Parathyroid adenoma (tissue), 2 donors: Measurements from ENCODE around the gene STX8.
"Not testable (repeated sequence)": the region's sequence is repeated elsewhere in the genome, so short reads cannot be mapped to it uniquely, and the experiment has no call there.

Experiments used
- H2AFZ ChIP-seq: fragments of 300-600 bp; sonication (generic); one replicate; pipeline ENCODE4 v1.7.0; 2017; ENCODE audit warnings: antibody characterized with exemption, mild to moderate bottlenecking
- H3K27ac ChIP-seq: fragments of 300-600 bp; sonication (generic); one replicate; pipeline ENCODE4 v1.7.0; 2017
- H3K27me3 ChIP-seq: fragments of 300-600 bp; sonication (generic); one replicate; pipeline ENCODE4 v1.7.0; 2017; ENCODE audit warnings: low read length; ENCODE audit not compliant: control insufficient read depth, insufficient read depth
- H3K36me3 ChIP-seq: fragments of 300-600 bp; sonication (generic); one replicate; pipeline ENCODE4 v1.7.0; 2017; ENCODE audit warnings: low read length; ENCODE audit not compliant: control insufficient read depth, insufficient read depth
- H3K4me1 ChIP-seq: fragments of 300-600 bp; sonication (generic); one replicate; pipeline ENCODE4 v1.7.0; 2017; ENCODE audit warnings: control low read depth
- H3K4me2 ChIP-seq: fragments of 300-600 bp; sonication (generic); one replicate; pipeline ENCODE4 v1.7.0; 2017; ENCODE audit warnings: low read length
- H3K4me3 ChIP-seq: fragments of 300-600 bp; sonication (generic); one replicate; pipeline ENCODE4 v1.7.0; 2017; ENCODE audit warnings: low read depth, low read length
- H3K79me2 ChIP-seq: fragments of 300-600 bp; sonication (generic); one replicate; pipeline ENCODE4 v1.7.0; 2017; ENCODE audit warnings: control low read depth
- H3K9ac ChIP-seq: fragments of 300-600 bp; sonication (generic); one replicate; pipeline ENCODE4 v1.7.0; 2017; ENCODE audit warnings: mild to moderate bottlenecking
- H3K9me3 ChIP-seq: fragments of 300-600 bp; sonication (generic); one replicate; pipeline ENCODE4 v1.7.0; 2017; ENCODE audit warnings: low read length; ENCODE audit not compliant: control insufficient read depth
- TF ChIP-seq, protein P1 (sequence below): fragments of 300-600 bp; sonication (generic); IDR thresholded peaks from one replicate; pipeline ENCODE4 v1.7.0; 2017; ENCODE audit warnings: antibody characterized with exemption, mild to moderate bottlenecking
- donor health status: primary hyperparathyroidism.

STX8 gene

GRCh38 chr17:9606453-9606852 is 30.8 kb upstream of the STX8 start:
- Histone ChIP-seq H3K4me2 (no peak overlapping the region), H3K9me3 (no peaks in the 10 kb centered on the region), H3K27ac (no peak overlapping the region), H3K36me3 (no peaks in the 10 kb centered on the region), H3K79me2 (no peaks in the 10 kb centered on the region), H3K4me1 (no peaks in the 10 kb centered on the region), H3K4me3 (no peak overlapping the region), H3K27me3 (no peaks in the 10 kb centered on the region), H3K9ac (no peak overlapping the region), H2AFZ (no peak overlapping the region)
- TF ChIP-seq, protein P1, sequence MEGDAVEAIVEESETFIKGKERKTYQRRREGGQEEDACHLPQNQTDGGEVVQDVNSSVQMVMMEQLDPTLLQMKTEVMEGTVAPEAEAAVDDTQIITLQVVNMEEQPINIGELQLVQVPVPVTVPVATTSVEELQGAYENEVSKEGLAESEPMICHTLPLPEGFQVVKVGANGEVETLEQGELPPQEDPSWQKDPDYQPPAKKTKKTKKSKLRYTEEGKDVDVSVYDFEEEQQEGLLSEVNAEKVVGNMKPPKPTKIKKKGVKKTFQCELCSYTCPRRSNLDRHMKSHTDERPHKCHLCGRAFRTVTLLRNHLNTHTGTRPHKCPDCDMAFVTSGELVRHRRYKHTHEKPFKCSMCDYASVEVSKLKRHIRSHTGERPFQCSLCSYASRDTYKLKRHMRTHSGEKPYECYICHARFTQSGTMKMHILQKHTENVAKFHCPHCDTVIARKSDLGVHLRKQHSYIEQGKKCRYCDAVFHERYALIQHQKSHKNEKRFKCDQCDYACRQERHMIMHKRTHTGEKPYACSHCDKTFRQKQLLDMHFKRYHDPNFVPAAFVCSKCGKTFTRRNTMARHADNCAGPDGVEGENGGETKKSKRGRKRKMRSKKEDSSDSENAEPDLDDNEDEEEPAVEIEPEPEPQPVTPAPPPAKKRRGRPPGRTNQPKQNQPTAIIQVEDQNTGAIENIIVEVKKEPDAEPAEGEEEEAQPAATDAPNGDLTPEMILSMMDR = no peak

- not testable (repeated sequence) for H3K9me3 ChIP-seq, H3K79me2 ChIP-seq, H3K4me3 ChIP-seq, H3K4me2 ChIP-seq, H3K27me3 ChIP-seq, H3K9ac ChIP-seq, H3K27ac ChIP-seq, H3K36me3 ChIP-seq, H3K4me1 ChIP-seq, H2AFZ ChIP-seq
These were observed 29.0 kb upstream of the STX8 start for GRCh38 chr17:9604583-9604982.

GRCh38 chr17:9598661-9599060 is 23.0 kb upstream of the STX8 start:
- H2AFZ ChIP-seq = no peak overlapping the region
- H3K27me3 ChIP-seq = no peaks in the 10 kb centered on the region
- no peaks in the 10 kb centered on the region for H3K9me3 ChIP-seq
- H3K4me3 ChIP-seq = no peak overlapping the region
- no peak overlapping the region for H3K9ac ChIP-seq
- TF ChIP-seq, protein P1 = no peak
- no peaks in the 10 kb centered on the region for H3K4me1 ChIP-seq
- no peak overlapping the region for H3K27ac ChIP-seq
- no peaks in the 10 kb centered on the region for H3K36me3 ChIP-seq
- no peaks in the 10 kb centered on the region for H3K79me2 ChIP-seq
- no peak overlapping the region for H3K4me2 ChIP-seq

- not testable (repeated sequence) for H3K9me3 ChIP-seq, H2AFZ ChIP-seq, H3K36me3 ChIP-seq, H3K9ac ChIP-seq, H3K27ac ChIP-seq, H3K27me3 ChIP-seq, H3K4me1 ChIP-seq, H3K79me2 ChIP-seq, H3K4me2 ChIP-seq, H3K4me3 ChIP-seq
These were observed 22.0 kb upstream of the STX8 start for GRCh38 chr17:9597638-9598037.

DNA sequence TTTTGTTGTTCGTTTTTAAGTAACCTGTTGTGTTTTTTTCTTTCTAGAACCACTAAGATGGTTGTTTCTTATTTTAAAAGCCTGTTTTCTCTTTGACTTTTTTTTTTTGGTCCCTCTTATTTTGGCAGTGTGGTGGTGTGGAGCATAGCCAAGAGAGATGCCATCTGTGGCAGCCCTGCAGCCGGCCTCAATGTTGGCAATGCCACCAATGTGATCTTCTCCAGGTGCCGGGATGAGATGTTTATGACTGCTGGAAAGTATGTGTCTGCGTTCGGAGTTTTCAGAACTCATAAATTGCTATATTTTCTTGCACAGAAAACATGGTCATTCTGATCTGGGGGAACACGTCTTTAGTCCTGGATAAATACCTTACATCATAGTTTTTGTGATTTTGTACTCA is 18.4 kb upstream of the STX8 start:
- no peaks in the 10 kb centered on the region for H3K4me1 ChIP-seq
- no peak overlapping the region for H3K4me3 ChIP-seq
- no peak overlapping the region for H2AFZ ChIP-seq
- no peaks in the 10 kb centered on the region for H3K79me2 ChIP-seq
- H3K36me3 ChIP-seq = no peaks in the 10 kb centered on the region
- H3K9ac ChIP-seq = no peak overlapping the region
- TF ChIP-seq, protein P1 = no peak
- no peak overlapping the region for H3K27ac ChIP-seq
- H3K9me3 ChIP-seq = no peaks in the 10 kb centered on the region
- H3K27me3 ChIP-seq = no peaks in the 10 kb centered on the region
- no peak overlapping the region for H3K4me2 ChIP-seq

GRCh38 chr17:9587969-9588656 is 12.5 kb upstream of the STX8 start:
- Histone ChIP-seq H3K36me3 (no peaks in the 10 kb centered on the region), H3K79me2 (no peaks in the 10 kb centered on the region), H3K4me2 (no peak overlapping the region), H2AFZ (no peak overlapping the region), H3K27ac (no peak overlapping the region), H3K9ac (no peak overlapping the region), H3K9me3 (no peaks in the 10 kb centered on the region), H3K27me3 (no peaks in the 10 kb centered on the region), H3K4me3 (no peak overlapping the region), H3K4me1 (no peaks in the 10 kb centered on the region)
- TF ChIP-seq, protein P1 = no peak
